GM18861 (cell line): ENCODE results near the gene GREB1.

Experiments
- ATAC-seq: cut with Tn5 transposase; IDR thresholded peaks from one replicate; pipeline ENCODE4 v1.9.1; 2021; ENCODE audit not compliant: unreplicated experiment

The GREB1 gene

GRCh38 chr2:11597538-11598225, 63.8 kb downstream of the GREB1 start:
- ATAC-seq = no peak

- ATAC-seq = no peak
Observed at GRCh38 chr2:11598228-11598731, 64.4 kb downstream of the GREB1 start.

- no peak for ATAC-seq
Observed at GRCh38 chr2:11602563-11603204, 68.8 kb downstream of the GREB1 start.

- ATAC-seq = no peak
Observed at GRCh38 chr2:11610624-11611242, 76.9 kb downstream of the GREB1 start.

- no peak for ATAC-seq
Observed at GRCh38 chr2:11611251-11611650, 77.4 kb downstream of the GREB1 start.

GRCh38 chr2:11612553-11613215, 78.8 kb downstream of the GREB1 start:
- no peak for ATAC-seq

GRCh38 chr2:11613297-11613696, 79.5 kb downstream of the GREB1 start:
- ATAC-seq = no peak

- ATAC-seq = no peak
Observed at GRCh38 chr2:11615209-11615608, 81.4 kb downstream of the GREB1 start.

- ATAC-seq = no peak
Observed at GRCh38 chr2:11616097-11616687, 82.3 kb downstream of the GREB1 start.

- ATAC-seq = no peak
Observed at GRCh38 chr2:11616851-11617415, 83.1 kb downstream of the GREB1 start.

GRCh38 chr2:11617527-11617926, 83.7 kb downstream of the GREB1 start:
- ATAC-seq = no peak

- no peak for ATAC-seq
Observed at GRCh38 chr2:11617984-11618707, 84.3 kb downstream of the GREB1 start.

GRCh38 chr2:11618708-11619062, 84.8 kb downstream of the GREB1 start:
- ATAC-seq = no peak

- no peak for ATAC-seq
Observed at GRCh38 chr2:11621410-11621809, 87.6 kb downstream of the GREB1 start.

GRCh38 chr2:11622611-11623010, 88.8 kb downstream of the GREB1 start:
- ATAC-seq = no peak

GRCh38 chr2:11624893-11625292, 91.0 kb downstream of the GREB1 start:
- ATAC-seq = no peak

- ATAC-seq = no peak
Observed at GRCh38 chr2:11625671-11626070, 91.8 kb downstream of the GREB1 start.

GRCh38 chr2:11628675-11629074, 94.8 kb downstream of the GREB1 start:
- ATAC-seq = no peak

GRCh38 chr2:11629215-11629614, 95.4 kb downstream of the GREB1 start:
- ATAC-seq = no peak

- no peak for ATAC-seq
Observed at GRCh38 chr2:11629851-11630250, 96.0 kb downstream of the GREB1 start.
